ENCODE results near the gene MRPS21. TPM values are rescaled to one million over a fixed set of nuclear protein-coding genes. Genes with fewer than 3 reads are reported as not detected.

Gene MRPS21
- total and polyA plus RNA-seq, 2 donors, result 97.1 to 114 TPM

GRCh38 chr1:150271291-150271959 is 22.2 kb upstream of the MRPS21 start:
- Histone ChIP-seq H3K4me3 (ENCODE audit: low read length in 2 of 2) (no peak overlapping the region), H3K27me3 (ENCODE audit: control insufficient read depth in 2 of 2, insufficient read depth in 1 of 2, low read length in 1 of 2) (no peaks in the 10 kb centered on the region), H3K4me1 (ENCODE audit: control insufficient read depth in 2 of 2, insufficient read depth in 2 of 2, low read length in 2 of 2) (peaks cover 8 to 27% of the 10 kb centered on the region in 2 donors), H3K36me3 (ENCODE audit: control insufficient read depth in 2 of 2, insufficient read depth in 2 of 2, low read length in 1 of 2) (peaks cover 9% of the 10 kb centered on the region in 2 donors), H3K27ac (ENCODE audit: low read depth in 1 of 2, low read length in 1 of 2) (no peak overlapping the region), H3K9me3 (ENCODE audit: control insufficient read depth in 2 of 2, insufficient read depth in 1 of 2, low read length in 1 of 2) (no peaks in the 10 kb centered on the region)
- WGBS, result 96% methylated on average over 7 of the region's 7 CpGs
- DNase-seq (ENCODE audit: low read depth in 6 of 9, low spot score in 9 of 9), result no peak

- no peak overlapping the region for H3K4me3 ChIP-seq (ENCODE audit: low read length in 2 of 2)
- H3K36me3 ChIP-seq (ENCODE audit: control insufficient read depth in 2 of 2, insufficient read depth in 2 of 2, low read length in 1 of 2), result no peaks in the 10 kb centered on the region
- H3K4me1 ChIP-seq (ENCODE audit: control insufficient read depth in 2 of 2, insufficient read depth in 2 of 2, low read length in 2 of 2), result peaks cover 0 to 14% of the 10 kb centered on the region in 2 donors
- no peak for DNase-seq (ENCODE audit: low read depth in 6 of 9, low spot score in 9 of 9)
- WGBS, result 97% methylated on average over 1 of the region's 1 CpG
- H3K27ac ChIP-seq (ENCODE audit: low read depth in 1 of 2, low read length in 1 of 2), result peak overlapping the region in 1 of 2 donors; percentile 44
- H3K27me3 ChIP-seq (ENCODE audit: control insufficient read depth in 2 of 2, insufficient read depth in 1 of 2, low read length in 1 of 2), result peaks cover 0 to 2% of the 10 kb centered on the region in 2 donors
- no peaks in the 10 kb centered on the region for H3K9me3 ChIP-seq (ENCODE audit: control insufficient read depth in 2 of 2, insufficient read depth in 1 of 2, low read length in 1 of 2)
Observed at GRCh38 chr1:150273311-150273710, 20.4 kb upstream of the MRPS21 start.

GRCh38 chr1:150280138-150280707 is 13.4 kb upstream of the MRPS21 start:
- Histone ChIP-seq H3K36me3 (ENCODE audit: control insufficient read depth in 2 of 2, insufficient read depth in 2 of 2, low read length in 1 of 2) (no peaks in the 10 kb centered on the region), H3K27me3 (ENCODE audit: control insufficient read depth in 2 of 2, insufficient read depth in 1 of 2, low read length in 1 of 2) (peaks cover 19 to 56% of the 10 kb centered on the region in 2 donors), H3K4me3 (ENCODE audit: low read length in 2 of 2) (no peak overlapping the region), H3K27ac (ENCODE audit: low read depth in 1 of 2, low read length in 1 of 2) (no peak overlapping the region), H3K9me3 (ENCODE audit: control insufficient read depth in 2 of 2, insufficient read depth in 1 of 2, low read length in 1 of 2) (peaks cover 3 to 12% of the 10 kb centered on the region in 2 donors), H3K4me1 (ENCODE audit: control insufficient read depth in 2 of 2, insufficient read depth in 2 of 2, low read length in 2 of 2) (peaks cover 8 to 23% of the 10 kb centered on the region in 2 donors)
- no peak for DNase-seq (ENCODE audit: low read depth in 6 of 9, low spot score in 9 of 9)
- 97% methylated on average over 6 of the region's 6 CpGs for WGBS

- Histone ChIP-seq H3K4me1 (ENCODE audit: control insufficient read depth in 2 of 2, insufficient read depth in 2 of 2, low read length in 2 of 2) (peaks cover 8 to 23% of the 10 kb centered on the region in 2 donors), H3K27ac (ENCODE audit: low read depth in 1 of 2, low read length in 1 of 2) (peak overlapping the region; percentile 1 to 70), H3K4me3 (ENCODE audit: low read length in 2 of 2) (peak overlapping the region; percentile 44 to 51), H3K27me3 (ENCODE audit: control insufficient read depth in 2 of 2, insufficient read depth in 1 of 2, low read length in 1 of 2) (peaks cover 21 to 61% of the 10 kb centered on the region in 2 donors), H3K9me3 (ENCODE audit: control insufficient read depth in 2 of 2, insufficient read depth in 1 of 2, low read length in 1 of 2) (peaks cover 3 to 12% of the 10 kb centered on the region in 2 donors), H3K36me3 (ENCODE audit: control insufficient read depth in 2 of 2, insufficient read depth in 2 of 2, low read length in 1 of 2) (no peaks in the 10 kb centered on the region)
- WGBS, result 3% methylated on average over 15 of the region's 15 CpGs
- DNase-seq (ENCODE audit: low read depth in 6 of 9, low spot score in 9 of 9), result peak in 4 of 9 donors; percentile 31 to 68 (median 39)
Observed at GRCh38 chr1:150281221-150281757, 12.4 kb upstream of the MRPS21 start.

GRCh38 chr1:150281758-150282557 is 11.7 kb upstream of the MRPS21 start, which contains the start of gene CIART:
TSS of gene CIART (plus strand) at chr1:150282554. CDS start at chr1:150283268, 714 bp downstream.
- 1% methylated on average over 46 of the region's 46 CpGs for WGBS

GRCh38 chr1:150282558-150282958 is 11.1 kb upstream of the MRPS21 start:
- H3K27me3 ChIP-seq (ENCODE audit: control insufficient read depth in 2 of 2, insufficient read depth in 1 of 2, low read length in 1 of 2), result peaks cover 21 to 66% of the 10 kb centered on the region in 2 donors
- H3K4me3 ChIP-seq (ENCODE audit: low read length in 2 of 2), result peak overlapping the region; percentile 13 to 51
- WGBS, result 14% methylated on average over 21 of the region's 21 CpGs
- DNase-seq (ENCODE audit: low read depth in 6 of 9, low spot score in 9 of 9), result no peak
- H3K9me3 ChIP-seq (ENCODE audit: control insufficient read depth in 2 of 2, insufficient read depth in 1 of 2, low read length in 1 of 2), result peaks cover 3 to 12% of the 10 kb centered on the region in 2 donors
- no peak overlapping the region for H3K27ac ChIP-seq (ENCODE audit: low read depth in 1 of 2, low read length in 1 of 2)
- H3K4me1 ChIP-seq (ENCODE audit: control insufficient read depth in 2 of 2, insufficient read depth in 2 of 2, low read length in 2 of 2), result peaks cover 8 to 23% of the 10 kb centered on the region in 2 donors
- H3K36me3 ChIP-seq (ENCODE audit: control insufficient read depth in 2 of 2, insufficient read depth in 2 of 2, low read length in 1 of 2), result no peaks in the 10 kb centered on the region

More at GRCh38 chr1:150281758-150282557, 11.7 kb upstream of the MRPS21 start, which contains the start of gene CIART:
- Histone ChIP-seq H3K9me3 (ENCODE audit: control insufficient read depth in 2 of 2, insufficient read depth in 1 of 2, low read length in 1 of 2) (peaks cover 3 to 12% of the 10 kb centered on the region in 2 donors), H3K27me3 (ENCODE audit: control insufficient read depth in 2 of 2, insufficient read depth in 1 of 2, low read length in 1 of 2) (peaks cover 21 to 66% of the 10 kb centered on the region in 2 donors), H3K4me1 (ENCODE audit: control insufficient read depth in 2 of 2, insufficient read depth in 2 of 2, low read length in 2 of 2) (peaks cover 8 to 23% of the 10 kb centered on the region in 2 donors), H3K4me3 (ENCODE audit: low read length in 2 of 2) (peak within 1 kb of the TSS; percentile 44 to 51), H3K36me3 (ENCODE audit: control insufficient read depth in 2 of 2, insufficient read depth in 2 of 2, low read length in 1 of 2) (no peaks in the 10 kb centered on the region), H3K27ac (ENCODE audit: low read depth in 1 of 2, low read length in 1 of 2) (peak within 1 kb of the TSS; percentile 1 to 70)
- DNase-seq (ENCODE audit: low read depth in 6 of 9, low spot score in 9 of 9), result peak; percentile 53 to 90 (median 71)

- no peak for DNase-seq (ENCODE audit: low read depth in 6 of 9, low spot score in 9 of 9)
- no peak overlapping the region for H3K27ac ChIP-seq (ENCODE audit: low read depth in 1 of 2, low read length in 1 of 2)
- H3K4me1 ChIP-seq (ENCODE audit: control insufficient read depth in 2 of 2, insufficient read depth in 2 of 2, low read length in 2 of 2), result peaks cover 8 to 23% of the 10 kb centered on the region in 2 donors
- H3K36me3 ChIP-seq (ENCODE audit: control insufficient read depth in 2 of 2, insufficient read depth in 2 of 2, low read length in 1 of 2), result no peaks in the 10 kb centered on the region
- peaks cover 21 to 64% of the 10 kb centered on the region in 2 donors for H3K27me3 ChIP-seq (ENCODE audit: control insufficient read depth in 2 of 2, insufficient read depth in 1 of 2, low read length in 1 of 2)
- H3K4me3 ChIP-seq (ENCODE audit: low read length in 2 of 2), result no peak overlapping the region
- H3K9me3 ChIP-seq (ENCODE audit: control insufficient read depth in 2 of 2, insufficient read depth in 1 of 2, low read length in 1 of 2), result peaks cover 3 to 12% of the 10 kb centered on the region in 2 donors
- 93% methylated on average over 12 of the region's 12 CpGs for WGBS
Observed at GRCh38 chr1:150283260-150283659, 10.4 kb upstream of the MRPS21 start.

- H3K27ac ChIP-seq (ENCODE audit: low read depth in 1 of 2, low read length in 1 of 2), result no peak overlapping the region
- H3K27me3 ChIP-seq (ENCODE audit: control insufficient read depth in 2 of 2, insufficient read depth in 1 of 2, low read length in 1 of 2), result peaks cover 6 to 26% of the 10 kb centered on the region in 2 donors
- H3K9me3 ChIP-seq (ENCODE audit: control insufficient read depth in 2 of 2, insufficient read depth in 1 of 2, low read length in 1 of 2), result no peaks in the 10 kb centered on the region
- H3K4me1 ChIP-seq (ENCODE audit: control insufficient read depth in 2 of 2, insufficient read depth in 2 of 2, low read length in 2 of 2), result peaks cover 1 to 2% of the 10 kb centered on the region in 2 donors
- no peak for DNase-seq (ENCODE audit: low read depth in 6 of 9, low spot score in 9 of 9)
- WGBS, result 96% methylated on average over 1 of the region's 1 CpG
- no peak overlapping the region for H3K4me3 ChIP-seq (ENCODE audit: low read length in 2 of 2)
- no peaks in the 10 kb centered on the region for H3K36me3 ChIP-seq (ENCODE audit: control insufficient read depth in 2 of 2, insufficient read depth in 2 of 2, low read length in 1 of 2)
Observed at GRCh38 chr1:150288382-150288781, 5.3 kb upstream of the MRPS21 start.

Measured in thymus (tissue), 11 donors.